Ectodermal cell (in vitro differentiated cells): Measurements from ENCODE around the gene PHC2.
"Not testable (repeated sequence)": the region's sequence is repeated elsewhere in the genome, so short reads cannot be mapped to it uniquely, and the experiment has no call there.

ENCODE experiments used
- H3K27ac ChIP-seq: 2 replicates; pipeline ENCODE4 v1.7.0; 2013; ENCODE audit warnings: mild to moderate bottlenecking, low read depth, low read length; ENCODE audit not compliant: insufficient read depth, poor library complexity, severe bottlenecking
- H3K27me3 ChIP-seq: 2 replicates; pipeline ENCODE4 v1.7.0; 2013; ENCODE audit warnings: mild to moderate bottlenecking, low read length; ENCODE audit not compliant: insufficient read depth, control insufficient read depth, poor library complexity, severe bottlenecking
- H3K36me3 ChIP-seq: one replicate; pipeline ENCODE4 v1.7.0; 2013; ENCODE audit warnings: low read length; ENCODE audit not compliant: control insufficient read depth, insufficient read depth
- H3K4me1 ChIP-seq: one replicate; pipeline ENCODE4 v1.7.0; 2013; ENCODE audit warnings: low read length; ENCODE audit not compliant: control insufficient read depth, insufficient read depth
- H3K4me3 ChIP-seq: 2 replicates; pipeline ENCODE4 v1.7.0; 2013; ENCODE audit warnings: low read depth, low read length, control low read depth; ENCODE audit not compliant: insufficient read depth
- H3K9me3 ChIP-seq: 2 replicates; pipeline ENCODE4 v1.7.0; 2013; ENCODE audit warnings: mild to moderate bottlenecking, low read length, moderate library complexity; ENCODE audit not compliant: control insufficient read depth
- WGBS, 2 experiments: methylation state at CpG; one replicate each; pipeline ENCODE4 v1.1.7; 2013; ENCODE audit warnings: missing lambda C conversion rate in 2 of 2; 5-methylcytosine and 5-hydroxymethylcytosine counted together

PHC2 gene

GRCh38 chr1:33319186-33319948 is 111.5 kb downstream of the PHC2 start:
- H3K4me3 ChIP-seq = no peak overlapping the region
- H3K9me3 ChIP-seq = no peaks in the 10 kb centered on the region
- peaks cover 6% of the 10 kb centered on the region for H3K4me1 ChIP-seq
- H3K36me3 ChIP-seq = peaks cover 14% of the 10 kb centered on the region
- no peaks in the 10 kb centered on the region for H3K27me3 ChIP-seq
- no peak overlapping the region for H3K27ac ChIP-seq
- WGBS, 2 experiments = 84 to 86% methylated on average over 9 of the region's 9 CpGs

GRCh38 chr1:33317946-33318345 is 112.9 kb downstream of the PHC2 start:
- Histone ChIP-seq H3K4me1 (peaks cover 6% of the 10 kb centered on the region), H3K27ac (no peak overlapping the region), H3K9me3 (no peaks in the 10 kb centered on the region), H3K4me3 (no peak overlapping the region), H3K27me3 (no peaks in the 10 kb centered on the region), H3K36me3 (peaks cover 5% of the 10 kb centered on the region)
- WGBS, 2 experiments = 66 to 67% methylated on average over 5 of the region's 6 CpGs

- H3K9me3 ChIP-seq = no peaks in the 10 kb centered on the region
- WGBS, 2 experiments = 81 to 100% methylated on average over 1 of the region's 1 CpG
- H3K36me3 ChIP-seq = no peaks in the 10 kb centered on the region
- no peaks in the 10 kb centered on the region for H3K27me3 ChIP-seq
- peaks cover 6% of the 10 kb centered on the region for H3K4me1 ChIP-seq
- H3K4me3 ChIP-seq = no peak overlapping the region
- no peak overlapping the region for H3K27ac ChIP-seq
Measured at GRCh38 chr1:33317354-33317753, 113.5 kb downstream of the PHC2 start.

GRCh38 chr1:33316601-33317000 is 114.3 kb downstream of the PHC2 start:
- H3K27ac ChIP-seq = no peak overlapping the region
- peaks cover 6% of the 10 kb centered on the region for H3K4me1 ChIP-seq
- WGBS, 2 experiments = 88 to 91% methylated on average over 2 of the region's 2 CpGs

GRCh38 chr1:33314416-33314815 is 116.5 kb downstream of the PHC2 start:
- Histone ChIP-seq H3K4me1 (peaks cover 6% of the 10 kb centered on the region), H3K4me3 (no peak overlapping the region), H3K9me3 (no peaks in the 10 kb centered on the region), H3K27ac (no peak overlapping the region), H3K27me3 (no peaks in the 10 kb centered on the region), H3K36me3 (no peaks in the 10 kb centered on the region)
- WGBS, 2 experiments = 91 to 93% methylated on average over 9 of the region's 9 CpGs

More at GRCh38 chr1:33316601-33317000, 114.3 kb downstream of the PHC2 start:
- H3K36me3 ChIP-seq = no peaks in the 10 kb centered on the region
- no peaks in the 10 kb centered on the region for H3K27me3 ChIP-seq
- no peak overlapping the region for H3K4me3 ChIP-seq
- no peaks in the 10 kb centered on the region for H3K9me3 ChIP-seq

GRCh38 chr1:33312413-33312749 is 118.5 kb downstream of the PHC2 start:
- WGBS, 2 experiments = 74 to 77% methylated on average over 5 of the region's 5 CpGs
- no peaks in the 10 kb centered on the region for H3K4me1 ChIP-seq
- no peaks in the 10 kb centered on the region for H3K9me3 ChIP-seq
- no peaks in the 10 kb centered on the region for H3K36me3 ChIP-seq
- no peak overlapping the region for H3K4me3 ChIP-seq
- H3K27ac ChIP-seq = no peak overlapping the region
- no peaks in the 10 kb centered on the region for H3K27me3 ChIP-seq

- no peaks in the 10 kb centered on the region for H3K9me3 ChIP-seq
- H3K36me3 ChIP-seq = no peaks in the 10 kb centered on the region
- H3K27ac ChIP-seq = no peak overlapping the region
- H3K4me3 ChIP-seq = no peak overlapping the region
- H3K4me1 ChIP-seq = no peaks in the 10 kb centered on the region
- WGBS, 2 experiments = 91% methylated on average over 7 of the region's 7 CpGs
- peaks cover 1% of the 10 kb centered on the region for H3K27me3 ChIP-seq
Measured at GRCh38 chr1:33311706-33312412, 119.0 kb downstream of the PHC2 start.

- no peak overlapping the region for H3K27ac ChIP-seq
- 70% methylated on average over 8 of the region's 8 CpGs for WGBS, 2 experiments
Measured at GRCh38 chr1:33310702-33311101, 120.2 kb downstream of the PHC2 start.

GRCh38 chr1:33309351-33309750 is 121.5 kb downstream of the PHC2 start:
- H3K4me1 ChIP-seq, H3K27ac ChIP-seq, H3K4me3 ChIP-seq, H3K27me3 ChIP-seq, H3K9me3 ChIP-seq, H3K36me3 ChIP-seq: not testable (repeated sequence)
- 93 to 94% methylated on average over 32 of the region's 32 CpGs for WGBS, 2 experiments

More at GRCh38 chr1:33310702-33311101, 120.2 kb downstream of the PHC2 start:
- Histone ChIP-seq H3K36me3 (no peaks in the 10 kb centered on the region), H3K9me3 (no peaks in the 10 kb centered on the region), H3K27me3 (peaks cover 8% of the 10 kb centered on the region), H3K4me3 (no peak overlapping the region), H3K4me1 (no peaks in the 10 kb centered on the region)

- WGBS, 2 experiments = no CpG with 5 or more reads among the region's 5 CpGs
- Histone ChIP-seq H3K9me3 (no peaks in the 10 kb centered on the region), H3K4me1 (no peaks in the 10 kb centered on the region), H3K4me3 (no peak overlapping the region), H3K36me3 (no peaks in the 10 kb centered on the region), H3K27me3 (peaks cover 8% of the 10 kb centered on the region), H3K27ac (no peak overlapping the region)
Measured at GRCh38 chr1:33307494-33307864, 123.4 kb downstream of the PHC2 start.
